Activated CD4-positive, alpha-beta memory T cell treated with anti-CD3 and anti-CD28 coated beads for 36 hours (primary cell): ENCODE results near the gene SERAC1. TPM values are rescaled to one million over a fixed set of nuclear protein-coding genes. Genes with fewer than 3 reads are reported as not detected.
"Not testable (repeated sequence)": the region's sequence is repeated elsewhere in the genome, so short reads cannot be mapped to it uniquely, and the experiment has no call there.

Source experiments
- CTCF ChIA-PET: fragments of 350-600 bp; sonication (Branson Sonifier 250); formaldehyde crosslinking; loops from one replicate; lab custom pipeline; 2021; ENCODE audit warnings: antibody characterized with exemption, inconsistent platforms; lab: Charles Lee
- POLR2A ChIA-PET: fragments of 350-600 bp; sonication (Branson Sonifier 250); formaldehyde crosslinking; loops from one replicate; lab custom pipeline; 2021; ENCODE audit warnings: antibody characterized with exemption; lab: Charles Lee
- DNase-seq: peaks from one replicate; pipeline ENCODE4 v3.0.0-alpha.2; 2020
- H3K27ac Mint-ChIP-seq: one replicate; pipeline ENCODE4 v1.8.0; 2021; ENCODE audit warnings: mixed read lengths
- H3K27me3 Mint-ChIP-seq: one replicate; pipeline ENCODE4 v1.8.0; 2021; ENCODE audit warnings: mixed read lengths
- H3K36me3 Mint-ChIP-seq: one replicate; pipeline ENCODE4 v1.8.0; 2021; ENCODE audit warnings: mixed read lengths
- H3K4me1 Mint-ChIP-seq: one replicate; pipeline ENCODE4 v1.8.0; 2021; ENCODE audit warnings: low read depth, mixed read lengths
- H3K4me3 Mint-ChIP-seq: one replicate; pipeline ENCODE4 v1.8.0; 2021; ENCODE audit warnings: mild to moderate bottlenecking, mixed read lengths
- H3K9me3 Mint-ChIP-seq: one replicate; pipeline ENCODE4 v1.8.0; 2021; ENCODE audit warnings: mixed read lengths
- intact Hi-C: fragments of 100-400 bp; cut with micrococcal nuclease; formaldehyde crosslinking; loops from one replicate; pipeline ENCODE4 v1.15.1; 2023
- total RNA-seq, 2 experiments: library from RNA; stranded (reverse); gene quantifications; one replicate each; pipeline ENCODE4 v1.2.3, GENCODE V29; 2021

The SERAC1 gene
- total RNA-seq, 2 experiments from 2014 or later = 7.8 to 8.9 TPM

- no peak for DNase-seq
- Mint-ChIP-seq H3K27ac (no peak overlapping the region), H3K36me3 (peaks cover 16% of the 10 kb centered on the region), H3K9me3 (no peaks in the 10 kb centered on the region), H3K4me1 (no peaks in the 10 kb centered on the region), H3K27me3 (no peaks in the 10 kb centered on the region), H3K4me3 (no peak overlapping the region)
- intact Hi-C loops = no loop called here
- CTCF ChIA-PET = interaction anchor here (1.1 kb wide), 1 partner anchor 127 kb away, joined by 3 read pairs; no protein-coding TSS in a partner anchor
- POLR2A ChIA-PET = interaction anchor here (1.0 kb wide), 1 partner anchor 47 kb away, joined by 3 read pairs; no protein-coding TSS in a partner anchor
Measured at GRCh38 chr6:158153576-158153975, 14.5 kb downstream of the SERAC1 start.

GRCh38 chr6:158152659-158153058, 15.4 kb downstream of the SERAC1 start:
- Mint-ChIP-seq H3K4me1 (no peaks in the 10 kb centered on the region), H3K4me3 (no peak overlapping the region)
- POLR2A ChIA-PET = no interaction called here

GRCh38 chr6:158152025-158152424, 16.0 kb downstream of the SERAC1 start:
- H3K9me3 Mint-ChIP-seq, H3K36me3 Mint-ChIP-seq, H3K27ac Mint-ChIP-seq, H3K4me3 Mint-ChIP-seq, H3K27me3 Mint-ChIP-seq, intact Hi-C loops, POLR2A ChIA-PET, H3K4me1 Mint-ChIP-seq, DNase-seq: not testable (repeated sequence)
- CTCF ChIA-PET = interaction anchor here (0.6 kb wide), 1 partner anchor 9 kb away, joined by 4 read pairs; no protein-coding TSS in a partner anchor

More at GRCh38 chr6:158152659-158153058, 15.4 kb downstream of the SERAC1 start:
- intact Hi-C loops = no loop called here
- no peaks in the 10 kb centered on the region for H3K27me3 Mint-ChIP-seq
- H3K27ac Mint-ChIP-seq = no peak overlapping the region
- CTCF ChIA-PET = interaction anchor here (0.6 kb wide), 1 partner anchor 10 kb away, joined by 4 read pairs; no protein-coding TSS in a partner anchor
- H3K36me3 Mint-ChIP-seq = peaks cover 14% of the 10 kb centered on the region
- no peaks in the 10 kb centered on the region for H3K9me3 Mint-ChIP-seq
- no peak for DNase-seq

- no peak for DNase-seq
- peaks cover 7% of the 10 kb centered on the region for H3K36me3 Mint-ChIP-seq
- POLR2A ChIA-PET = no interaction called here
- CTCF ChIA-PET = interaction anchor here (0.8 to 1.3 kb wide), 2 partner anchors 64 to 78 kb away, joined by 3 read pairs; no protein-coding TSS in a partner anchor
- H3K27ac Mint-ChIP-seq = no peak overlapping the region
- no peaks in the 10 kb centered on the region for H3K27me3 Mint-ChIP-seq
- H3K4me1 Mint-ChIP-seq = no peaks in the 10 kb centered on the region
- no peaks in the 10 kb centered on the region for H3K9me3 Mint-ChIP-seq
- no peak overlapping the region for H3K4me3 Mint-ChIP-seq
- intact Hi-C loops = no loop called here
Measured at GRCh38 chr6:158150701-158151100, 17.4 kb downstream of the SERAC1 start.

- CTCF ChIA-PET = interaction anchor here (1.3 kb wide), 1 partner anchor 77 kb away, joined by 3 read pairs; no protein-coding TSS in a partner anchor
- no peak for DNase-seq
- Mint-ChIP-seq H3K4me1 (no peaks in the 10 kb centered on the region), H3K4me3 (no peak overlapping the region), H3K27ac (no peak overlapping the region), H3K36me3 (peaks cover 4% of the 10 kb centered on the region), H3K9me3 (no peaks in the 10 kb centered on the region), H3K27me3 (no peaks in the 10 kb centered on the region)
- POLR2A ChIA-PET = no interaction called here
- intact Hi-C loops = loop anchor here (10.0 kb wide), 1 partner anchor 55 kb away; no protein-coding TSS in a partner anchor
Measured at GRCh38 chr6:158149641-158150040, 18.4 kb downstream of the SERAC1 start.

GRCh38 chr6:158143700-158144099, 24.4 kb downstream of the SERAC1 start:
- no peaks in the 10 kb centered on the region for H3K9me3 Mint-ChIP-seq
- DNase-seq = no peak
- no peaks in the 10 kb centered on the region for H3K4me1 Mint-ChIP-seq
- ChIA-PET CTCF (interaction anchor here (0.5 to 3.3 kb wide), 5 partner anchors 13 to 1112 kb away, joined by 3 to 17 read pairs (median 3); no protein-coding TSS in a partner anchor), POLR2A (interaction anchor here (0.6 kb wide), 1 partner anchor 58 kb away, joined by 3 read pairs; no protein-coding TSS in a partner anchor)
- H3K27me3 Mint-ChIP-seq = no peaks in the 10 kb centered on the region
- H3K4me3 Mint-ChIP-seq = no peak overlapping the region
- intact Hi-C loops = loop anchor here (10.0 kb wide), 1 partner anchor 61 kb away; no protein-coding TSS in a partner anchor
- peaks cover 16% of the 10 kb centered on the region for H3K36me3 Mint-ChIP-seq
- no peak overlapping the region for H3K27ac Mint-ChIP-seq

GRCh38 chr6:158142789-158143188, 25.3 kb downstream of the SERAC1 start:
- Mint-ChIP-seq H3K9me3 (no peaks in the 10 kb centered on the region), H3K36me3 (peaks cover 16% of the 10 kb centered on the region), H3K27me3 (no peaks in the 10 kb centered on the region), H3K4me1 (no peaks in the 10 kb centered on the region), H3K4me3 (no peak overlapping the region), H3K27ac (no peak overlapping the region)
- ChIA-PET CTCF (interaction anchor here (0.7 to 3.3 kb wide), 3 partner anchors 10 to 72 kb away, joined by 3 to 17 read pairs (median 4); no protein-coding TSS in a partner anchor), POLR2A (interaction anchor here (0.6 kb wide), 1 partner anchor 54 kb away, joined by 3 read pairs; no protein-coding TSS in a partner anchor)
- intact Hi-C loops = loop anchor here (10.0 kb wide), 1 partner anchor 62 kb away; no protein-coding TSS in a partner anchor
- no peak for DNase-seq

GRCh38 chr6:158131926-158132325, 36.1 kb downstream of the SERAC1 start:
- no peak for DNase-seq
- POLR2A ChIA-PET = no interaction called here
- H3K4me1 Mint-ChIP-seq = no peaks in the 10 kb centered on the region
- no peak overlapping the region for H3K27ac Mint-ChIP-seq
- CTCF ChIA-PET = interaction anchor here (0.6 to 1.9 kb wide), 3 partner anchors 26 to 817 kb away, joined by 3 to 5 read pairs (median 5); no protein-coding TSS in a partner anchor
- H3K4me3 Mint-ChIP-seq = no peak overlapping the region
- intact Hi-C loops = no loop called here
- no peaks in the 10 kb centered on the region for H3K27me3 Mint-ChIP-seq
- H3K9me3 Mint-ChIP-seq = no peaks in the 10 kb centered on the region
- peaks cover 4% of the 10 kb centered on the region for H3K36me3 Mint-ChIP-seq

- H3K4me1 Mint-ChIP-seq = no peaks in the 10 kb centered on the region
- ChIA-PET POLR2A (no interaction called here), CTCF (no interaction called here)
- H3K36me3 Mint-ChIP-seq = peaks cover 21% of the 10 kb centered on the region
- intact Hi-C loops = no loop called here
- H3K4me3 Mint-ChIP-seq = no peak overlapping the region
- no peaks in the 10 kb centered on the region for H3K27me3 Mint-ChIP-seq
- no peak for DNase-seq
- H3K27ac Mint-ChIP-seq = no peak overlapping the region
- no peaks in the 10 kb centered on the region for H3K9me3 Mint-ChIP-seq
Measured at GRCh38 chr6:158125271-158125670, 42.8 kb downstream of the SERAC1 start.

- ChIA-PET CTCF (no interaction called here), POLR2A (no interaction called here)
- H3K27me3 Mint-ChIP-seq = no peaks in the 10 kb centered on the region
- H3K9me3 Mint-ChIP-seq = no peaks in the 10 kb centered on the region
- no peak overlapping the region for H3K27ac Mint-ChIP-seq
- peaks cover 21% of the 10 kb centered on the region for H3K36me3 Mint-ChIP-seq
- no peaks in the 10 kb centered on the region for H3K4me1 Mint-ChIP-seq
- H3K4me3 Mint-ChIP-seq = no peak overlapping the region
- DNase-seq = no peak
- intact Hi-C loops = no loop called here
Measured at GRCh38 chr6:158124288-158124687, 43.8 kb downstream of the SERAC1 start.

GRCh38 chr6:158122048-158122447, 46.0 kb downstream of the SERAC1 start:
- intact Hi-C loops = no loop called here
- ChIA-PET CTCF (no interaction called here), POLR2A (no interaction called here)
- Mint-ChIP-seq H3K36me3 (peaks cover 21% of the 10 kb centered on the region), H3K27me3 (no peaks in the 10 kb centered on the region), H3K4me3 (no peak overlapping the region), H3K9me3 (no peaks in the 10 kb centered on the region), H3K4me1 (no peaks in the 10 kb centered on the region), H3K27ac (no peak overlapping the region)
- DNase-seq = no peak

- ChIA-PET CTCF (no interaction called here), POLR2A (no interaction called here)
- Mint-ChIP-seq H3K27ac (no peak overlapping the region), H3K9me3 (no peaks in the 10 kb centered on the region), H3K27me3 (no peaks in the 10 kb centered on the region), H3K4me3 (no peak overlapping the region), H3K4me1 (no peaks in the 10 kb centered on the region), H3K36me3 (peaks cover 21% of the 10 kb centered on the region)
- intact Hi-C loops = no loop called here
- no peak for DNase-seq
Measured at GRCh38 chr6:158121335-158121734, 46.7 kb downstream of the SERAC1 start.
